Measurements from ENCODE around the gene ERAL1.

DNA sequence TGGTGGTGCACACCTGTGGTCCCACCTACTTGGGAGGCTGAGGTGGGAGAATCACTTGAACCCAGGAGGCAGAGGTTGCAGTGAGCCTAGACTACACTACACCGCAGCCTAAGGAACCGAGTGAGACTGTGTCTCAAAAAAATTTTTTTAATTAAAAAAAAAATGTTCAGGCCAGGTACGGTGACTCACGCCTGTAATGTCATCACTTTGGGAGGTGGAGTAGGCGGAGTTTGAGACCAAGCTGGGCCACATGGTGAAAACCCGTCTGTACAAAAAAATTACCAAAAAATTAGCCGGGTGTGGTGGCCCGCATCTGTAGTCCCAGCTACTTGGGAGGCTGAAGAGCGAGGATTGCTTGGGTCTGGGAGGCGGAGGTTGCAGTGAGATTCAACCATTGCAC is 8.6 kb upstream of the ERAL1 start:
- TF ChIP-seq, protein P1, sequence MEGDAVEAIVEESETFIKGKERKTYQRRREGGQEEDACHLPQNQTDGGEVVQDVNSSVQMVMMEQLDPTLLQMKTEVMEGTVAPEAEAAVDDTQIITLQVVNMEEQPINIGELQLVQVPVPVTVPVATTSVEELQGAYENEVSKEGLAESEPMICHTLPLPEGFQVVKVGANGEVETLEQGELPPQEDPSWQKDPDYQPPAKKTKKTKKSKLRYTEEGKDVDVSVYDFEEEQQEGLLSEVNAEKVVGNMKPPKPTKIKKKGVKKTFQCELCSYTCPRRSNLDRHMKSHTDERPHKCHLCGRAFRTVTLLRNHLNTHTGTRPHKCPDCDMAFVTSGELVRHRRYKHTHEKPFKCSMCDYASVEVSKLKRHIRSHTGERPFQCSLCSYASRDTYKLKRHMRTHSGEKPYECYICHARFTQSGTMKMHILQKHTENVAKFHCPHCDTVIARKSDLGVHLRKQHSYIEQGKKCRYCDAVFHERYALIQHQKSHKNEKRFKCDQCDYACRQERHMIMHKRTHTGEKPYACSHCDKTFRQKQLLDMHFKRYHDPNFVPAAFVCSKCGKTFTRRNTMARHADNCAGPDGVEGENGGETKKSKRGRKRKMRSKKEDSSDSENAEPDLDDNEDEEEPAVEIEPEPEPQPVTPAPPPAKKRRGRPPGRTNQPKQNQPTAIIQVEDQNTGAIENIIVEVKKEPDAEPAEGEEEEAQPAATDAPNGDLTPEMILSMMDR (IDR thresholded peaks at IDR 0.05): no peak
- TF ChIP-seq POLR2A (IDR thresholded peaks at IDR 0.05): no peak

Data from lower leg skin (tissue), 3 donors.